ENCODE measurements around the gene ATP2B1. TPM values are rescaled to one million over a fixed set of nuclear protein-coding genes. Genes with fewer than 3 reads are reported as not detected.

The ATP2B1 gene
- total and polyA plus RNA-seq, 2 of the 13 experiments (the other 11 are each of a cell fraction or from before 2014, with no cell fraction given) = 12.1 to 60.2 TPM

- TF ChIP-seq SMAD3 (CRISPR knock-in tag; IDR thresholded peaks at IDR 0.05) (peak; percentile 65; the same call in 1 of the 2 replicates), MED8 (CRISPR knock-in tag; IDR thresholded peaks at IDR 0.05; ENCODE audit: insufficient replicate concordance) (no peak), PAXIP1 (CRISPR knock-in tag; conservative IDR thresholded peaks at IDR 0.05) (peak; percentile 99), ZNF776 (CRISPR knock-in tag; IDR thresholded peaks at IDR 0.05) (no peak), NR2C2 (CRISPR knock-in tag; IDR thresholded peaks at IDR 0.05; ENCODE audit: borderline replicate concordance) (0 out of 2 replicates have a peak, but pooled peaks have one; percentile 26), ZNF292 (CRISPR knock-in tag; IDR thresholded peaks at IDR 0.05; ENCODE audit: borderline replicate concordance, low read depth) (0 out of 2 replicates have a peak, but pooled peaks have one; percentile 27), BCL6 (CRISPR knock-in tag; IDR thresholded peaks at IDR 0.05) (peak; percentile 98), SALL2 (CRISPR knock-in tag; IDR thresholded peaks at IDR 0.05) (no peak), AHDC1 (CRISPR knock-in tag; IDR thresholded peaks at IDR 0.05; ENCODE audit: borderline replicate concordance) (peak; percentile 97), EED (CRISPR knock-in tag; IDR thresholded peaks at IDR 0.05) (no peak), CBX1 (IDR thresholded peaks at IDR 0.05; ENCODE audit: low read depth) (no peak), RCOR2 (CRISPR knock-in tag; IDR thresholded peaks at IDR 0.05) (peak; percentile 98), SRSF1 (optimal IDR thresholded peaks at IDR 0.05; ENCODE audit: low read depth, low read length) (no peak), ZBTB21 (CRISPR knock-in tag; IDR thresholded peaks at IDR 0.05) (0 out of 2 replicates have a peak, but pooled peaks have one; percentile 19), HNRNPUL1 (IDR thresholded peaks at IDR 0.05; ENCODE audit: low read depth, low read length) (peak; percentile 38; the same call in 1 of the 2 replicates), CENPT (CRISPR knock-in tag; IDR thresholded peaks at IDR 0.05; ENCODE audit: low read depth) (no peak)
- TF ChIP-seq, protein P1, sequence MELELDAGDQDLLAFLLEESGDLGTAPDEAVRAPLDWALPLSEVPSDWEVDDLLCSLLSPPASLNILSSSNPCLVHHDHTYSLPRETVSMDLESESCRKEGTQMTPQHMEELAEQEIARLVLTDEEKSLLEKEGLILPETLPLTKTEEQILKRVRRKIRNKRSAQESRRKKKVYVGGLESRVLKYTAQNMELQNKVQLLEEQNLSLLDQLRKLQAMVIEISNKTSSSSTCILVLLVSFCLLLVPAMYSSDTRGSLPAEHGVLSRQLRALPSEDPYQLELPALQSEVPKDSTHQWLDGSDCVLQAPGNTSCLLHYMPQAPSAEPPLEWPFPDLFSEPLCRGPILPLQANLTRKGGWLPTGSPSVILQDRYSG (CRISPR knock-in tag; IDR thresholded peaks at IDR 0.05) = no peak
Measured at GRCh38 chr12:89632778-89633177, 75.9 kb downstream of the ATP2B1 start (continued).
